ENCODE data around the gene MRO.
"Not testable (repeated sequence)": the region's sequence is repeated elsewhere in the genome, so short reads cannot be mapped to it uniquely, and the experiment has no call there.

The MRO gene

DNA sequence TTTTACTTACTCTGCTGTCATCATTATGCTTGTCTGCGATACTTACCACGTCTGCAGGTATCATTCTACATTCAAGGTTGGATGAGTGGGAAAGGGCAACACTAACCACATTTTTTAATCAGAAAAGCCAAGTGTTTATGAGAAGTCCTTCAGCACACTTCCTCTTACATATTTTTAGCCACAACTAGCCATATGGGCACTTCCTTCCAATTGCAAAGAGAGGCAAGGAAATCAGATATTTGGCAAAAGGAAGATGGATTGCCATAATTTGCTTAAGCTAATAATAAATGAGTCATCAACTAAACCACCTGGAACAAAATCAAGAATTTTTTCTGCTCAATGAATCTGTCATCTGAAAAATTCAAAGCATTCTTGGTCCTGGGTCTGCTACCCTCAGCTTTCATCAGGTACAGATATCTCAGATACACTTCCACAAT, 16.7 kb upstream of the MRO start:
- no peak for DNase-seq (ENCODE audit: low read depth in 1 of 2, low spot score in 1 of 2)

- DNase-seq (ENCODE audit: low read depth in 1 of 2, low spot score in 1 of 2), result not testable (repeated sequence)
Observed at GRCh38 chr18:50833496-50833895, 13.7 kb upstream of the MRO start.

DNA sequence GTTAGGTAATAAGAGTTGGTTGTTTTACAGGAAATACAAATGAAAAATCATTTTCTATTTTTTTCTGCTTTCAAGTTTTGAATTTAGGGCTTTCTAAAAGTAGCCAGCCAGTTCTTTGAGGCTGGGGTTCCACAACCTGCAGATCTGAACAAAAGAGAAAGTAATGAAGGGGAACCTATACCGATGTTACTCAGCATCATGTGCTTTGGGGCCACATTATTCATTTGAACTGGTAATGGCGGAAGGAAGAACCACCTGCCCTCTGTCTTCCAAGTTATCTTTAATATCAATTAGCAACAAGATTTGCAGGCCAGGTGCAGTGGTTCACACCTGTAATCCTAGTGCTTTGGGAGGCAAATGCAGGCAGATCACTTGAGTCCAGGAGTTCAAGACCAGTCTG, 12.9 kb upstream of the MRO start:
- DNase-seq (ENCODE audit: low read depth in 1 of 2, low spot score in 1 of 2), result no peak

- DNase-seq (ENCODE audit: low read depth in 1 of 2, low spot score in 1 of 2), result no peak
Observed at GRCh38 chr18:50830544-50830943, 10.7 kb upstream of the MRO start.

GRCh38 chr18:50829644-50830043, 9.8 kb upstream of the MRO start:
- DNase-seq (ENCODE audit: low read depth in 1 of 2, low spot score in 1 of 2), result no peak

GRCh38 chr18:50826027-50826426, 6.2 kb upstream of the MRO start:
- DNase-seq (ENCODE audit: low read depth in 1 of 2, low spot score in 1 of 2), result no peak

- DNase-seq (ENCODE audit: low read depth in 1 of 2, low spot score in 1 of 2), result no peak
Observed at GRCh38 chr18:50825621-50826020, 5.8 kb upstream of the MRO start.

- no peak for DNase-seq (ENCODE audit: low read depth in 1 of 2, low spot score in 1 of 2)
Observed at GRCh38 chr18:50822756-50823155, 2.9 kb upstream of the MRO start.

- DNase-seq (ENCODE audit: low read depth in 1 of 2, low spot score in 1 of 2), result no peak
Observed at GRCh38 chr18:50820901-50821520, 1.2 kb upstream of the MRO start.

DNA sequence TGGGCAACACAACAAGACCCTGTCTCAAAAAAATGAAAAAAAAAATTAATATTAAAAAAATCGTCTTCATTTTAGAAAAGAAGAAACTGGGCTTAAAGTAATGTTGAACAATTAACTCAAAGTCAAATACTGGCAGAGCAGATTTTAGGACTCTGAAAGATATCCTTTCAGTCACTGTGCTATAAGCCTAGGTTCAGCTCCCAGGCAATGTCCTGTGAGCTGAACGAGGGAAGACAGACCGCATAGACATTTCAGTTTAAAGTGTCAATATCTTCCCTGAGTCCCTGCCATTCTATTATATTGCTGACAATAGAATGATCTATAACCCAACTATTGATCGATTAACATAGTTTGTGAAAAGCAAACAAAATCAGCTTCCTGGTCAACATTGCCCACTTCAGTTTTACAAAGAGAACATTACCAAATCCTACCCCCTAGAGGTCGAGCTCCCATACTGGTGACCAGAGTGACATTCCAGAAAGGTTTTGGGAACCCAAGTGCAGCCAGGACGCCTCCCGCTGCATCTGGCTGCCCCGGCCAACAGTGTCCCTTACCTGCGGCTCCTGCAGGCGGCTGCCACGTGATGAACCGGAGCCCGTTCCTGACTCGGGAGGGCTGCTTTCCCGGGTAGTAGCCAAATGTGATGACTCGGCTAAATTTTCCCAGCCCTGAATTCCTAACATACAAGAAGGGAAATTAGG, 639 bp downstream of the MRO start:
- no peak for DNase-seq (ENCODE audit: low read depth in 1 of 2, low spot score in 1 of 2)

GRCh38 chr18:50816419-50817166, 3.2 kb downstream of the MRO start:
- DNase-seq (ENCODE audit: low read depth in 1 of 2, low spot score in 1 of 2), result no peak

DNA sequence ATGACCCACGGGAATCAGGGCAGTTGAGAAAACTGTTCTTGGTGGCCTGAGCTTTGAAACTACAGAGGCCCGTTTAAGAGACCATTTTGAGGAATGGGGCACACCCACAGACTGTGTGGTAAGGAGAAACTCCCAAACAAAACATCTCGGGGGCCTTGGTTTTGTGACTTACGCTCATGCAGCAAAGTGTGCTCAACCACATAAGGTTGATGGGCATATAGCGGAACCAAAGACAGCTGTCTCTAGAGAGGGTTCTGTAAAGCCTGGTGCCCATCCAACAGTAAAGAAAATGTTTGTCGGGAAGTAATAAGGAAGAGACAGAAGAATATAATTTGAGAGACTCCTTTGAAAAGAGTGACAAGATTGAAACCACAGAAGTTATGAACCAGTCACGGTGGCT, 5.4 kb downstream of the MRO start:
- DNase-seq (ENCODE audit: low read depth in 1 of 2, low spot score in 1 of 2), result no peak

- DNase-seq (ENCODE audit: low read depth in 1 of 2, low spot score in 1 of 2), result no peak
Observed at GRCh38 chr18:50813353-50813752, 6.5 kb downstream of the MRO start.

DNA sequence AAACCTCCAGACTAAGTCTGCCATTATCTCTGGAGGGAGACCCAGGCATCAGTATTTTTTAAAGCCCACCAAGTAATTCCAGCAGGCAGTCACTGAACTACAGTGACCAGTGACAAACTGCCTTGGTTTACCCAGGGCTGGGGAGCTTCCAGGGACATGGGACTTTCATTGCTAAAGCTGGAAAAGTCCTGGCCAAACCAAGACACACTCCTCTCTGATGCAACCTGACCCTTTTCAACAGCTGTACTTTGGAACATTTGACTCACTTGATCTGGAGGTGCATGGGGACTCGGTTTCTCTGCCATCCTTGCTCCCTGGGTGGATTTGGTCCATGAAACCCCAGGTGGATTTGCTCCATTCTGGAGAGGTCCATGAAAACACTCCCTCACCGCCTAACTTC, 7.0 kb downstream of the MRO start:
- DNase-seq (ENCODE audit: low read depth in 1 of 2, low spot score in 1 of 2), result no peak

DNA sequence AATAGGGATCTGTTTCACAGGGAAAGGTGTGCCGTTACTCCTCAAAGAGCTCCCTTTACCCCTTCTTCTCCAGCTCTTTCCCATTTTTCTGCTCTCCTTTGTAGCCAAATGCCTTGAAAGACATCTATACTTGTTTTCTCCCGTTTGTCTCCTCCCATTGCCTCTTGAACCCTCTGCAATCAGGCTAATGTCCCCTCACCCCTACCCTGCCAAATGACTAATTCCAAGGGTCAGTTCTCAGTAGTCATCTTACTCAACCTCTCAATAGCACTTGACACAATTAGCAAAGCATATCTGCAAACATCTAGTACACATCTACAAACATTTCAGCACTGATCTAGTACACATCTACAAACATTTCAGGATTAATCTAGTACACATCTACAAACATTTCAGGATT, 12.6 kb downstream of the MRO start:
- no peak for DNase-seq (ENCODE audit: low read depth in 1 of 2, low spot score in 1 of 2)

DNA sequence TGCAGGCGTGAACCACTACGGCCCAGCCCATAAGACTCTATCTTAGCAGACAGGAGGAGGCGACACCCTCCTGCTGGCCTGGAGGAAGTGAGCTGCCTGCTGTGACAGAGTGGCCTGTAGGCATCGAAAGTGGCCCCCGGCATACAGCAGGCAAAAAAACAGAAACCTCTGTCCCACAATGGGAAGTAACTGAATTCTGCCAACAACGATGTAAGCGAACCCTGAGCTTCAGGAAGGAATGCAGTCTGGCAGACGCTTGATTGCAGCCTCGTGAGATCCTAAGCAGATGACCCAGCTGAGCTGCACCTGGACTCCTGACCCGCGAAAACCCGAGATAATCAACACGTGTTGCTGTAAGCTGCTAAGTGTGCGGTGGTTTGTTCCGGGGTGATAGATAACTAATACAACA, 13.6 kb downstream of the MRO start:
- no peak for DNase-seq (ENCODE audit: low read depth in 1 of 2, low spot score in 1 of 2)

DNA sequence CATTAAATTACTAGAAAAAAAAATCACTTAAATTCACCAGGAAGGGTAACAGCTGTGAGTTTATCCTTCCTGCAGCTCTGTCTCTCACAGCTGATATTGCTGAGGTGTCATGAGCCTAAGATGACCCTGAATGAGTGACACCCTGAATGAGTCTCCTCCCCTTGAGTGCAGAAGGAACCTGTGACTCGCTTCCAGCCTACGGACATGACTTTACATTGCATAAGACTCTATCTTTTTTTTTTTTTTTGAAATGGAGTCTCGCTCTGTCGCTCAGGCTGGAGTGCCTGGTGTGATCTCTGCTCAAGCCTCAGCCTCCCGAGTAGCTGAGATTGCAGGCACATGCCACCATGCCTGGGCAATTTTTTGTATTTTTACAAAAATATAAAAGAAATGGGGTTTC, 14.1 kb downstream of the MRO start:
- DNase-seq (ENCODE audit: low read depth in 1 of 2, low spot score in 1 of 2), result no peak

DNA sequence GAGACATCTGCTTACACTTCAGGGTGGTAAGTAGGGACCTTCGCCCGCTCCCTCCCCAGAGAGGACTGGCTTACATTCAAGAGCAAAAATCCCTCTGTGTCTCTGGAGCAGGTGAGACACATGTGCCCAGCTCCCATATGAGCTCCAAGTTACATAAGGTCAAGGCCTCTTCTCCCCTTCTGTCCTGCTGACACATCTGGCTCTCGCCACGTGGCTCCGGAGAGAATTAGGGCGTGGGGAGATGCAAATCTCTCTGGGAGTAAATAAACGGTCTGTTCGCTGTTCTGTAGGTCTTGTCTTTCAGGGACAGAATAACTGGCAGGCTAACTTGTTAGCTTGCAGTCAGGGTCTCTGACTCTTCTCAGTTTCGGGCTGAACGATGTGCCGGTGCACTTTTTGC, 16.2 kb downstream of the MRO start:
- no peak for DNase-seq (ENCODE audit: low read depth in 1 of 2, low spot score in 1 of 2)

DNA sequence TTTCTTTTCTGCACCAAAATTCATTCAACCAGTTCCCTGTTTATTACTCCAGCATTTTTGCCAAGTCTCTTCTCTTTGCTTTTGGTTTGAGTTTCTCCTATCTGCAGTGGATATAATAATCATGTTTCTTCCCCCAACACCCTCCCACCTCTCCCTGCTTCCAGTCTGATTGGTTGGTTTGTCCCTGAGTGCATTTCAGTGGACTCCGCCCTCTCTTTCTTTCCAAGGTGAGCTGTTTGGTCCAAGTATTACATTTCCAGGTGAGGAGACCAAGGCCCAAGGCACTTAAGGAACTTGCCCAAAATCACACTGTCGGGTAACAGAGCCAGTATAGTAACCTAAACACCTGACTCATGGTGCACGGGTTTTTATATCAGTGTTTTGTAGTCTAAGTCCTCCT, 17.7 kb downstream of the MRO start:
- no peak for DNase-seq (ENCODE audit: low read depth in 1 of 2, low spot score in 1 of 2)

GRCh38 chr18:50797142-50797541, 22.7 kb downstream of the MRO start:
- DNase-seq (ENCODE audit: low read depth in 1 of 2, low spot score in 1 of 2), result no peak

GRCh38 chr18:50796495-50796894, 23.3 kb downstream of the MRO start:
- no peak for DNase-seq (ENCODE audit: low read depth in 1 of 2, low spot score in 1 of 2)

Data from stimulated activated CD4-positive, alpha-beta T cell treated with anti-CD3 and anti-CD28 coated beads, Interleukin-15, amount 100 ng/mL, for 1 hour (primary cell).